ENCODE measurements around the gene TSSK3.

TSSK3 gene

GRCh38 chr1:32386676-32387392 is 24.5 kb downstream of the TSSK3 start:
- H3K27me3 ChIP-seq (replicated peaks; ENCODE audit: control insufficient read depth, insufficient read depth, low read length) = no peaks in the 10 kb centered on the region
- TF ChIP-seq CTCF (IDR thresholded peaks at IDR 0.05; ENCODE audit: insufficient read depth, low read length, poor library complexity, severe bottlenecking) = no peak
- H3K36me3 ChIP-seq (ENCODE audit: control insufficient read depth, insufficient read depth, low read length) = peaks cover 10% of the 10 kb centered on the region
- H3K4me3 ChIP-seq (replicated peaks; ENCODE audit: low read depth, low read length) = no peak overlapping the region
- DNase-seq (ENCODE audit: extremely low read depth, insufficient read length) = no peak

- H3K36me3 ChIP-seq (ENCODE audit: control insufficient read depth, insufficient read depth, low read length) = peaks cover 10% of the 10 kb centered on the region
- H3K27me3 ChIP-seq (replicated peaks; ENCODE audit: control insufficient read depth, insufficient read depth, low read length) = no peaks in the 10 kb centered on the region
- no peak overlapping the region for H3K4me3 ChIP-seq (replicated peaks; ENCODE audit: low read depth, low read length)
- TF ChIP-seq CTCF (IDR thresholded peaks at IDR 0.05; ENCODE audit: insufficient read depth, low read length, poor library complexity, severe bottlenecking) = no peak
- DNase-seq (ENCODE audit: extremely low read depth, insufficient read length) = no peak
Observed at GRCh38 chr1:32388641-32389040, 26.3 kb downstream of the TSSK3 start.

GRCh38 chr1:32390904-32391870 is 28.8 kb downstream of the TSSK3 start:
- Histone ChIP-seq H3K27me3 (replicated peaks; ENCODE audit: control insufficient read depth, insufficient read depth, low read length) (no peaks in the 10 kb centered on the region), H3K4me3 (replicated peaks; ENCODE audit: low read depth, low read length) (no peak overlapping the region), H3K36me3 (ENCODE audit: control insufficient read depth, insufficient read depth, low read length) (peaks cover 5% of the 10 kb centered on the region)
- TF ChIP-seq CTCF (IDR thresholded peaks at IDR 0.05; ENCODE audit: insufficient read depth, low read length, poor library complexity, severe bottlenecking) = no peak
- DNase-seq (ENCODE audit: extremely low read depth, insufficient read length) = no peak

GRCh38 chr1:32392325-32392724 is 30.0 kb downstream of the TSSK3 start:
- Histone ChIP-seq H3K27me3 (replicated peaks; ENCODE audit: control insufficient read depth, insufficient read depth, low read length) (no peaks in the 10 kb centered on the region), H3K4me3 (replicated peaks; ENCODE audit: low read depth, low read length) (no peak overlapping the region), H3K36me3 (ENCODE audit: control insufficient read depth, insufficient read depth, low read length) (peaks cover 4% of the 10 kb centered on the region)
- no peak for TF ChIP-seq CTCF (IDR thresholded peaks at IDR 0.05; ENCODE audit: insufficient read depth, low read length, poor library complexity, severe bottlenecking)
- no peak for DNase-seq (ENCODE audit: extremely low read depth, insufficient read length)

GRCh38 chr1:32393136-32393535 is 30.8 kb downstream of the TSSK3 start:
- no peak for TF ChIP-seq CTCF (IDR thresholded peaks at IDR 0.05; ENCODE audit: insufficient read depth, low read length, poor library complexity, severe bottlenecking)
- DNase-seq (ENCODE audit: extremely low read depth, insufficient read length) = no peak
- Histone ChIP-seq H3K36me3 (ENCODE audit: control insufficient read depth, insufficient read depth, low read length) (peaks cover 4% of the 10 kb centered on the region), H3K4me3 (replicated peaks; ENCODE audit: low read depth, low read length) (peak overlapping the region; percentile 91), H3K27me3 (replicated peaks; ENCODE audit: control insufficient read depth, insufficient read depth, low read length) (no peaks in the 10 kb centered on the region)

All from GM06990 (cell line).